Activated T-helper 1 cell treated with anti-CD3 and anti-CD28 coated beads, Interleukin-2, amount 50 U/mL, for 16 hours (primary cell): ENCODE measurements around the gene PITX1.

Experiments
- DNase-seq, 2 donors: peaks; one replicate each; pipeline ENCODE4 v3.0.0-alpha.2; 2020; ENCODE audit warnings: low read depth in 1 of 2, low spot score in 1 of 2

Gene PITX1

GRCh38 chr5:135042595-135042994, 8.6 kb upstream of the PITX1 start:
- DNase-seq: no peak

GRCh38 chr5:135041726-135042125, 7.7 kb upstream of the PITX1 start:
- no peak for DNase-seq

GRCh38 chr5:135041145-135041587, 7.1 kb upstream of the PITX1 start:
- DNase-seq: no peak

GRCh38 chr5:135040333-135041144, 6.5 kb upstream of the PITX1 start:
- no peak for DNase-seq

GRCh38 chr5:135040034-135040332, 6.0 kb upstream of the PITX1 start:
- DNase-seq: no peak

- no peak for DNase-seq
Observed at GRCh38 chr5:135039271-135040033, 5.4 kb upstream of the PITX1 start.

- no peak for DNase-seq
Observed at GRCh38 chr5:135038813-135039270, 4.8 kb upstream of the PITX1 start.

GRCh38 chr5:135038205-135038812, 4.3 kb upstream of the PITX1 start:
- DNase-seq: no peak

- DNase-seq: no peak
Observed at GRCh38 chr5:135037519-135038204, 3.6 kb upstream of the PITX1 start.

GRCh38 chr5:135036405-135036804, 2.4 kb upstream of the PITX1 start:
- no peak for DNase-seq

GRCh38 chr5:135035678-135036030, 1.6 kb upstream of the PITX1 start:
- no peak for DNase-seq

- DNase-seq: no peak
Observed at GRCh38 chr5:135034963-135035677, 1.1 kb upstream of the PITX1 start.

- DNase-seq: no peak
Observed at GRCh38 chr5:135034236-135034962, 371 bp upstream of the PITX1 start.

- DNase-seq: no peak
Observed at GRCh38 chr5:135032999-135033861, 798 bp downstream of the PITX1 start.

- no peak for DNase-seq
Observed at GRCh38 chr5:135032695-135032998, 1.4 kb downstream of the PITX1 start.

GRCh38 chr5:135031813-135032694, 2.0 kb downstream of the PITX1 start:
- DNase-seq: no peak

GRCh38 chr5:135030956-135031812, 2.8 kb downstream of the PITX1 start:
- no peak for DNase-seq
